Stimulated activated CD4-positive, alpha-beta T cell treated with anti-CD3 and anti-CD28 coated beads, Interleukin-4, amount 100 ng/mL, for 24 hours (primary cell): Measurements from ENCODE around the gene TNFSF11.

Experiments used
- DNase-seq: peaks from one replicate; pipeline ENCODE4 v3.0.0-alpha.2; 2020

TNFSF11 gene

DNA sequence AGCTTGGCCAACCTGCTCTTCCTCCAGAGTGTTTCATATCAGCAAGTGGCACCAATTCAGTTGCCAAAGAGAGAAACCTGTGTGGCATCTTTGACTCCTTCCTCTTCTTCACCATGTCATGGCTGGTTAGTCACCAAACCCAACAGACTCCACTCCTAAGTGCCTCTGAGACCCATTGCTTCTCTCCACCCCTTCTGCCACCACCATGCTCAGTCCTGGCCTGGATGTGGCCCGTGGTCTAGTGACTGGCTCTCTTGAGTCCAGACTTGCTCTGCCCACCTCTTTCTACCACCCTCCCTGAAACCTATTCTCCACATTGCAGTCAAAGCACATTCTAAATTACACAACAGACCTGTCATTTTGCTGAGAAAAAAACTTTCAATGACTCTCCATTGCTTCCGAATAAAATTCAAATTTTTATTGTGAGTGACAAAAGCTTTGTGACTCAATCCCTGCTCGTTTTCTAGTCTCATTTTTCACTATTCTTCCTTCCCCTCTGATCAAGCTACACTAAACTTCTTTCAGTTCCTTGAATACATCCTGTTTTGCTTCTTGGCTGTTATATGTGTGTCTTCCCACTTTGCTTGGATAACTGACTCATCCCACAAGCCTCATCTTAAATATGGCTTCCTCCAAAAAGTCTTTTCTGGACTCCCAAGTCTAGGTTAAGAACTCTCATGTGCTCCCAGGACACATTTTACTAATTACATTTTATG lies 12.0 kb upstream of the TNFSF11 start:
- peak; percentile 19 for DNase-seq

DNA sequence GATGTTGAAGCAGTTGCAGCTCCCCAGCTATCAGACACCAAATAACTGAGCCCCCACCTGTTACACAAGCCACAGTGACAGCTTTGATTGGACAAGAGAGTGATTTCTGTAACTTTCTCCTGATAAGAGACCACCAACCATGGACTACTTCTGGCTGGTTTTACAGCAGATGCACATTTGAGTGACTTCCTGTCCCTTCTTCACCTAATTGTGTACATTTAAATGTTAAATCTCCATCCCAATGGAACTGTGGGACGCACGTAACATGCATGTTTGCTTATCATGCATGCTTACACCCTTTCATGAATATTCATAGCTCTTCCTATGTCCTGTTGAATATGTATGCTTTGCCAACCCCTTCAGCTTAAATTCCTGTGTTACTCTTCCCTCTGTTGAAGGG lies 6.0 kb upstream of the TNFSF11 start:
- DNase-seq, result no peak

DNA sequence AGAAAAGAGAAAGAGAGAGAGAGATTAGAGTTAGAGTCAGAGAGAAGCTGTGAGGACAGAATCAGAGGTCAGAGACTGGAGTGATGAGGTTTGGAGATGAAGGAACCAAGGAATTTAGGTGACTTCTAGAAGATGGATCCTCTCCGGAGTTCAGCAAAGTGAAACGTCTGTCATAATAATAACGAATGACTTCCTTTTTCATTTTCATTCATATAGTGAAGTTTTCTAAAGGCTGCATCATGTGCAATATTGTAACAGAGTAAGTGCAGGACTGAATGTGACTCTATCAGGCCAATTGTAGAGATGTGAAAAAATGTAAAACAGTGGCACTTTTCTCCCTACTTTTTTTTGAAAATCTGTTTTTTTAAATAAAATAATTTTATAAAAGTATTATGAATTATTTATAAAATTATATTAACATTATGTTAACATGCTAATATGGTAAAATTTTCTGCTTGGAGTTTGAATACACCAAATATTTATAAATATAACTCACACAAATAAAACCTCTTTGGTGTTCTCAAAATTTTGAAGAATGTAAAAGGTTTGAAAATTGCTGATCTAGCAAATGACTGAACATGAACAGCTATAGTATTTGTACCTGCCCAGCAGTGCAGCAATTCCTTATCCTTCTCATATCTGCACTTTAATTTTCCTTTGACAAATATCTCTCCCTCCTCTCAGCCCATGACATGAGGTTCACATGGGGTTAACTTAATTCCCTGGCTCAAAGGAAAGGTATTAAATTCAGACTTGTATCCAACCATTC lies 4.2 kb upstream of the TNFSF11 start:
- no peak for DNase-seq

DNA sequence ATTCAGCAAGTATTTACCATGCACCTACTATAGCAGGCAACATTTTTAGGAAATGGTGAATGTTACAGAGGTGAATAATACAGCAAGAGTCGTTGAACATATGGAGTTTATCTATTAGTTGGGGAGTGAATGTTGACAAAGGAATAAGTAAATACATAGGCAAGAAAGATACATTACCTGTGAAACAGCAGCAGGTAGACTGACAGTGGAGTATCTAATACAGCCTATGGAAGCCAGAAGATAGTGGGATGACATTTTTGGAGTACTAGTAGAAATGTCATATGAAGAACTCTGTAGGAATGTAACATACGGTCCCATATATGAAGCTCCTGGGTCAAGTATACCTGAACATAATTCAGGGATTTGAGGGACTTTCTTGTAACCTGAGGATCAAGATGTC lies 2.1 kb upstream of the TNFSF11 start:
- no peak for DNase-seq

DNA sequence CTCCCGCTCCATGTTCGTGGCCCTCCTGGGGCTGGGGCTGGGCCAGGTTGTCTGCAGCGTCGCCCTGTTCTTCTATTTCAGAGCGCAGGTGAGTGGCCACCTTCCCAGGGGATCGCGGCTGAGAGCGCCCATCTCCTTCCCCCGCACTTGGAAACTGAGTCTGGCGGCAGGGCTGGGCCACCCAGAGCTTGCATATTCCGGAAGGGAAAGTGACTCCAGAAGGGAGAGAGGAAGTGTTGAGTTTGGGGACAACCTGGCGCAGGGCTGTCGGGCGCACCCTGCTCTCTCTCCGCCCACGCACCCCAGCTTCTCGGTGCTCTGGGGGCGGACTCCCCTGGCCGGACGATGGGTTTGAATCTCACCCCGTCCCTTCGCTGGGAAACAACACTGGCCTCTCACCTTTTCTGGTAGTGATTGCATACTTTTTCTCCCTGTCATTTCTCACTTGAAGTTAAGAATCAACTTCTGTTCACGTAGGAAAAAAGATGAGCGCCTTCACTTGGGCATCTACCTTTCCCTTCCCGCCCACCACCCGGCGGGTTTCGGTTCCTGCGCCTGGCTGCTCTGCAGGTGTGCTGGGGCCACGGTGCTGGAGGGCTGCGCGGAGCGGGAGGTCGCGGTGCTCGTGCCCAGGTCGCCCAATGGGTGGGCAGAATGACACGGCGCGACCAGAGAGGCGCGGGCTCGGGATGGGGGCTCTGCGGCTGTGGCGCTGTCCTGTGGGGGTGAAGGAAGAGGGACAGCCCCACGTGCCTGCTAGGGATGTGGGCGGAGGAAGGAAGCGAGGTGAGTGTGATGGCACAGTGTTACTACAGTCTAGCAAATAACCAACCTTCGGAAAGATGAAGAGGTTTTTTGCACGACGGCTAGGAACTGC lies 721 bp downstream of the TNFSF11 start:
- peak; percentile 67 for DNase-seq

DNA sequence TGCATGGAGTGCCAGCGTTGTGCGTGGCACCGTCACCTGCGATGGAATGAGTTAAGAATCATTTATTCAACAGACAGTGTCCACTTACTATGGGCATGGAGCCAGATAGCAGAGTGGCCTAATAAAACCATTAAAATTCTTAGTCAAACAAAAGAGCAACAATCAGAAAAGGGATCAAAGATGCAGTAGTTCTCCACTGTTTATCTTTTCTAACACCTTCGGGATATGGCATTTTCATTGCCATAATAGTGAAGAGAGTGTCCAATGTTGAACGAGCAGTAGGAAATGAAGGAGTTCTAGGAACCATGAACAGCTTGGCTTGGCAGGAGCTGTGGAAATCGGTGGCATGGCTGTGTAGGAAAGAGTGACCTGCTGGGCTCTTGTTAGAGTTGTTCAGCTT lies 2.0 kb downstream of the TNFSF11 start:
- DNase-seq, result no peak

DNA sequence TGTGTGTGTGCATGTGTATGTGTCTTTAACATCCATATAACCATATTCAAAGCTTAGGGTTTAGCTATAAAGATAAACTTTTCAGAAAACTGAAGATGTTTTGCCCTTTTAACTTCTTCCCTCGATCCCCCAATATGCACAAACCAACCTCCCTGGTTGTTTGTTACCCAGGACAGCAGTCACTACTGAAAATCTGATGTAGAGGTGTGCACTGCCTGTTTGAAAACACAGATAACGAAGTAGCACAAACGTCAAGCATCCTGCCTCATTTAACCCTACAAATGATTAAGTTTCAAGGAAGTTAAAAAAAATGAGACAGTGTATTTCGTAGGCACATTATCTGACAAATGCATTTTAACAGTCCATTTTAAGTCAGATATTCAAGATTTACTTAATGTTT lies 3.6 kb downstream of the TNFSF11 start:
- no peak for DNase-seq

DNA sequence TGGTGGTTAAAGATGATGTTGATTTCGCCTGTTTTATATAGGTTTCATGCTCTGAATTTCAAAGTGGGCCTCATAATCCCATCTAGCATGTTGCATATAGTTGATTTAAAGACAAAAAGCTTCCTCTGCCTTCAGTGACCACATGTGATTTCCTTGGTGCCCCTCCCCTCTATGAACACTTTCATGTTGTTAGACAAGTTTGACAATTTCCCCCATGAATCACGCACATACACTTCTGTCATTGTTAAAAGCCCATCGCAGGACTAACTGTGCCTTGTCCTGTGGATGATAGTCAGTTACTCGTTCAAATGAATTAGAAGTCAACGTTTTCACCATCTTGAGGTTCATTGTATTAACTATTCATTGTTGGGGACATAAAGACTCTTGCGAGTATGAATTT lies 6.7 kb downstream of the TNFSF11 start:
- DNase-seq, result no peak

DNA sequence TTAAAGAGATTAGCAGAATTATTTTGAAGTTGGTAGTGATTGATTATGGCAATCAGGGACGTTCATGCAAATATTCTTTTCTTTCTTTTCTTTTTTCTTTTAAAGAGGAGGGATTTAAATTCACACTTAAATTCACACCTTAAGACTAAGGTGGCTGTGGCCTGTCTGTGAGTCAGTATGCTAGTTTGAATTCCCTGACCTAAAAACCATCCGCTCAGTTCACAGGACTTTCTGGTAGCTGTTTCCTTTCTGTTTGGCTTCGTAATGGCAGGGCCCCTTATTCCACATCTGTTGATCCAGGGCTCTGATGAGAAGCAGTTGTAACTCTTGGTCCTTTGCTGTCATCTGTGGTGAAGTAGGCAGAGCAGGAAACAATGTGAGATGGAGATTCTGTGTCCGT lies 7.5 kb downstream of the TNFSF11 start:
- no peak for DNase-seq

DNA sequence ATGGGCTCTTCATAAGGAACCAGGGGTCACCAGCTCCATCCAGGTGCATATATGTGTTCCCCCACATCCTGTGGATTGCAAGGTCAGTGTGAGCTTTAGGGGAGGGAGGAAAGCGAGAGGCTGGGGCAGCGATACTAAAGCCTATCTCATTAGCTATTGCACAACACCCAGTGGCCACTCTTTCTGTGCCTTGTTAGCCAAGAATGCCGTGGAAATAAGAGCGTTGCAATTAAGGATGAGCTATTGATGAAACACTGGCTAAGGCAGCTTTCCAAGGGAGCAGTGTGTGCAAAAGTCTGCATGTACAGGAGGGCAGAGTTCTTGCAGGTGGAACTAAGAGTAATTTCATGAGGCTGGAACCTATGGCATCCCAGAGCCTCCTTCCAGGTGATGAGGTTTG lies 17.6 kb downstream of the TNFSF11 start:
- DNase-seq, result no peak

DNA sequence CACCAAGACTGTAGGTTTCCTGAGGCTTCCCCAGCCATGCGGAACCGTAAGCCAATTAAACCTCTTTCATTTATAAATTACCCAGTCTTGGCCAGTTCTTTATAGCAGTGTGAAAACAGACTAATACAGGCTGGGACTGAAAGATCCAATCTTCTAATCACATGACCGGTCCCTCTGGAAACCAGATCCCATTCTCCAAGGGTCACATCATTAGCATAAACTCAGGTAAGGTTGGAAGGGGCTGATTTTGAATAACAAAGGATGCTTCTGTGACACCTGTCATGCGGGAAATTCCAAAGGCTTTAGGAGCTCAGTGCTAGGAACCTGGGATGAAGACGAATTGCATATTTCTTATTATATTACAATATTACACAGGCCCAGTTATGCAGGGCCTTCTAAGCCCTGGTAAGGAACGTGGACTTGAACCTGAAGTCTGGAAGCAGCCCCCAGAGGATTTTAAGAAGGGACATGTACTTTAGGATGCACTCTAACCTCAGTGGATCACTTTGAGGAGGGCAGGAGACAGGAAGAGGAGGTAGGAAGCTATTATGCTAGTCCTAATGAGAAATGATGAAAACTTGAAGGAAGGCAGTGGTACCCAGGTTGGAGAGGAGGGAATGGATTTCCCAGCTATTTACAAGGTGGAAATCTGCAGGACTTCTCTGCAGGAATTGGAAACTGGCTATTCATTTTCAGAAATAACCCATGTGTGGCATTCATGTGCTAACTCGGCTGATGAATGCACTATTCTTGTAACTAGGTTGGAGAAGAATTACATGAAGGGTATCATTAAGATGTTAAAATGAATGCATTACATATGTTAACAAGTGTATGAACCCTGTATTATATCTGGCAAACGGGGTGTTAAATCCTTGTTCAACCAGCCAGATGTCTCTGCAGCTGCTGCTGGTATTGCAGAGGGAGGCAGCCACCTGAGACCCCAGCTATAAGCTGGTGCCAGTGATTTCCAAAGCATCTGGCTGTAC lies 19.3 kb downstream of the TNFSF11 start:
- no peak for DNase-seq

DNA sequence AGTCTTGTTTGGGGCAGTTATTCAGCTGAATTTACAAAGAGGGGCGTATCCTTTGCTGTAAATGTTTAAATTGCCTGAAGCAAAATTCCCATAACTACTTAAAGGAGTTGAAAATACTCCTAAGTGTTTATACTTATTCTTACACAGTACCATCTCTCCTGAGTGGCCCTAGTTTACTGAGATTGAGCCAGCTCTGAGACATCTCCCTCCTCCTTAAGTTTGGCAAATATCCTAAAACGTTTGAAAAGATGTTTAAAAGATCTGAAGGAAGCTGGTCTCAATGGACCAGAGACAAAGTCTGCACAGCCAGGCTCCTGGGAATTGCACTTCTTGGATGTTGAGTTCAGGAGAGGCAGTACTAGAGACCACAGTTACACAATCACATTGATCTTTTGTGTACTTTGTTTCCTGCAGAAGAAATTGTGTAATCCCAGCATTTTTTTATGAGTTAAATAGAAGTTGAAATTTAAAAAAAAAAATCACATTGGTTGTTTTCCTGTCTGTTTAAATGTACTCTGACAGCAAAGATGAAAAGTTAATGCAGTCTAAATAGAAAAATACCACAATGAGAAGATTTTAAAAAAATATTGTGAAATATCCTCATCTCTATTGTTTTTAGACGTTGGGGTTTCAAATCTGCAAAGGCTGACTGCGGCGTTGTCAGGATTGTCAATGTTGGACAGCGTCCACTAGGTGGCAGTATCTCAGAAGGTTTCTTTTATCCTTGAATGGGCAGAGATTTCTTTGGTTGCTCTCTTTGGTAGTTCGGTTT lies 20.7 kb downstream of the TNFSF11 start:
- DNase-seq, result peak; percentile 62

DNA sequence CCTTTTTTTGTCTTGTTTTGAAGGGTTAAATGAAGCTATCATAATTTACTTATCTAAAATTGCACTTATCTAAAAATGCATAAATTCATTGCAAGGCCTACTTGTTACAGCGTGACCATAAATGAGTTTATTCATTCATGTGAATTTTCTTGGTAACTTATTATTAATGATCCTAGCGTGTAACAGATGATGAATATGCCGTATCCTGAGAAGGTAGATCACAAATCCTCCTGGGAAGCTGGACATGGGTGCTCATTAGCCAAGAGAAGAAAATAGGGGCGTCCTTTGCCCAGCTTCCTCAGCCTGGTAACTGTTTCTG lies 21.3 kb downstream of the TNFSF11 start:
- no peak for DNase-seq

DNA sequence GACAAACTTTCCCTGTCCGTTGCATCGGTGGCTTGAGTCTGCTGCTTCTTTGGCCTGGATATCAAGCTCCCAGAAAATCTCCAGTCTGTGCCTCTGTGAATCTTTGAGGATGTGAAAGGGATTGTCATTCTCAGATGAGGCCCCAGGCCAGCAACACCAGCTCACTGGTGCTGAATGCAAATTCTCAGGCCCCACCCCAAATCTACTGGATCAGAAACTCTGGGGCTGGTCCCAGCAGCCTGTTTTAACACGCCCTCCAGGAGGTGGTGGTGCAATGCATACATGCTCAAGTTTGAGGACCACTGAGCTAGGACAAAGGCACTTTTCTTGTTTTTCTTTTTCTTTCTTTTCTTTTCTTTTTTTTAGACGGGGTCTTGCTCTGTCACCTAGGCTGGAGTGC lies 23.6 kb downstream of the TNFSF11 start:
- DNase-seq, result no peak

DNA sequence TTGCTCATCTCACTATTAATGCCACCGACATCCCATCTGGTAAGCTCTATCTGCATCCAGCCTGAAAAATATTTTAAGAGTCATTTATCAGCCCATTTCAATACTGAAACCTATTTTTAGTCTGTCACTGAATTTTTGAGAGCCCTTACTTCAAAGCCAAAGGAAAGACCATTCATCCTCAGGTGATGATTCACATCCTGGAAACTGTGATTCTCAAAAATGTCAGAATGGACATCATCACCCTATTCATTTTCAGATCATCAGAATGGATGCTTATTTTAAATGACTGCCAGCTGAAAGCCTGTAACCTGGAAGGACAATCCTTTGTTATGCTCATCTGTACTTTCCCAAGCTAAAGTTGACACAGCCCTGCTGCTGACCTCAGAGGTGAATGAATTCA lies 27.0 kb downstream of the TNFSF11 start:
- no peak for DNase-seq

DNA sequence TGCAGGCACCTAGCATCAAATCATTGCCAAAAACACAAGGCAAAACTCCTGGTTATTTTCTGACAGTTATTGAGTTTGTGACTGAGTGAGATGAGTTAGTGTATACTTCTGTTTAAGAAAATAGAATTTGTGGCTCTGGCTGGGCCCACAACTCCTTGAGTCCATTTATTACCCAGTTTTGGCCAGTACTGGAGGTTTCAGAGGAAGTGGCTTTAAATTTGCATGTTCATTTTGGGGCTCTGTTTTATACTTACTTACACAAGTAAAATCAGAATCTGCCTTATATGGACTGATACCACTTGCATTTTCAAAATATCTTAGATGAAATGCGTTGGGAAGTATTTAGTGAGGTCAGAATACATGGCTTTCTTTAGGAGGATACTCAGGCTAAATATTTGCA lies 29.0 kb downstream of the TNFSF11 start:
- no peak for DNase-seq

DNA sequence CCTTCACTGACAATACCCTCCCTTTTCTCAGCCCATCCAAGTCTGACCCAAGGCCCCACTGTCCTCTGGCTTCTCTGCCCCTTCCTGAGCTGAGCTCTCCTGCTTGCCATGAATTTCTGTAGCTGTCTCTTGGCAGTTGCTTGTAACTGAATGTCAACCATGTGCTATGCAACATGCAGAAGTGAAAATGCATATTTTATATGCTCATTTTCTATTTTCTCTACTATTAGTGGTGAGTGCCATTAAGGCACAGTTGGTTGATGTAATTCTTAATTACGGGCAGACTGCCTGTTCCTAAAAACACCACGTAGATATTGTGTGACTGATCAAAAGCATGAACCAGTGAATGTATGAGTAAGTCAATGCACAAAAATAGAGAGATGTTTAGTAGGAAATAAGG lies 29.6 kb downstream of the TNFSF11 start:
- DNase-seq, result no peak

DNA sequence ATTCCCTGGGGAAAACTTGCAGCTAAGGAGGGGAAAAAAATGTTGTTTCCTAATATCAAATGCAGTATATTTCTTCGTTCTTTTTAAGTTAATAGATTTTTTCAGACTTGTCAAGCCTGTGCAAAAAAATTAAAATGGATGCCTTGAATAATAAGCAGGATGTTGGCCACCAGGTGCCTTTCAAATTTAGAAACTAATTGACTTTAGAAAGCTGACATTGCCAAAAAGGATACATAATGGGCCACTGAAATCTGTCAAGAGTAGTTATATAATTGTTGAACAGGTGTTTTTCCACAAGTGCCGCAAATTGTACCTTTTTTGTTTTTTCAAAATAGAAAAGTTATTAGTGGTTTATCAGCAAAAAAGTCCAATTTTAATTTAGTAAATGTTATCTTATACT lies 33.6 kb downstream of the TNFSF11 start:
- DNase-seq, result no peak

DNA sequence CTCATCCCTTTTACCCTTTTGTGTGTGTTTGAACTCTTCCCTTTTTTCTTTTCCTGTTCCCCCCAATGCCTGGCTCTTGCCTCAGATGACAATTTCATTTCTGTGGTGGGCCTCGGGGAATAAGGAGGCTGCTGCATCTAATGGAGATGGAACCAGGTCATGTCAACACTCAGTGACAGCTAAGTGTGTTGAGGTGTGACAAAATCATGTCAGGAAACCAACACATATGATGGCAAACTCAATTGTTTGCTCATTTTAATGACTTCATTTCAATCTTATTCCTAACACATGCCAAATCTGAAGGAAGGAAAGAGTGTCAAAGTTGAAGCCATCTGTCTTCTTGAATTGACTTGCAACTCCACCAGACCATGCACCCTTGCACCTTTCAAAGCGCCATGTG lies 36.7 kb downstream of the TNFSF11 start:
- DNase-seq, result no peak

DNA sequence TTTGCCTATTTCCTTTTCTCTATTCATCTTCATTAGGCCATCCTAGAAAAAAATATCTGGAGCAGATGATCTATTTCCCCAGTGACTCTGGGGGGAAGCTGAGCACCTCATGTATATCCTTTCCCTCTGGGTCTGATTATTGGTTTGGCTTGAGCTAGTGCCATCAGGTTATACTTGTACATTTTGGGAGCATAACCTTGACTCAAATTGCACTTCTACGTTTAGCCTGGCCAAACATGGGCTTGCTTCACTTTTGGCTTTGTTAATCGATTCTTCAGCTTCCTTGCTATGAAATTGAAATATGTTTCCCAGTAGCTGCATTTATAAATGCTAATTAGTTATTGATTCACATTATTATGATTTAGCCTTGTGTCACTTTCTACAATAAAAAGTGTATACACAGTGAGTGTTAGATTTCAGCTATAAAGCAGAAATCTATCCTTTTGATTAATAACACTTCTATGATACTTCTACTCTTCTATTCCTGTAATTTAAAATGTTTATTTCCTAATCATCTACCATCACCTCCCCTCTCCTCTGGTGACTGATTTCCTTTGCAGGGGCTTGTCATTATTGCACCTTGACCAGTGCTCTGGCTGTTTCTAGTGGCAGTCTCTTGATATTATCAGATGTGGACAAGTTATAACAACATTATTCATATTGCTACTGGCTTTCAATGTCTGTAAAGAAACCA lies 37.3 kb downstream of the TNFSF11 start:
- DNase-seq, result no peak
